ENCODE measurements around the gene GLRA1.

The GLRA1 gene

DNA sequence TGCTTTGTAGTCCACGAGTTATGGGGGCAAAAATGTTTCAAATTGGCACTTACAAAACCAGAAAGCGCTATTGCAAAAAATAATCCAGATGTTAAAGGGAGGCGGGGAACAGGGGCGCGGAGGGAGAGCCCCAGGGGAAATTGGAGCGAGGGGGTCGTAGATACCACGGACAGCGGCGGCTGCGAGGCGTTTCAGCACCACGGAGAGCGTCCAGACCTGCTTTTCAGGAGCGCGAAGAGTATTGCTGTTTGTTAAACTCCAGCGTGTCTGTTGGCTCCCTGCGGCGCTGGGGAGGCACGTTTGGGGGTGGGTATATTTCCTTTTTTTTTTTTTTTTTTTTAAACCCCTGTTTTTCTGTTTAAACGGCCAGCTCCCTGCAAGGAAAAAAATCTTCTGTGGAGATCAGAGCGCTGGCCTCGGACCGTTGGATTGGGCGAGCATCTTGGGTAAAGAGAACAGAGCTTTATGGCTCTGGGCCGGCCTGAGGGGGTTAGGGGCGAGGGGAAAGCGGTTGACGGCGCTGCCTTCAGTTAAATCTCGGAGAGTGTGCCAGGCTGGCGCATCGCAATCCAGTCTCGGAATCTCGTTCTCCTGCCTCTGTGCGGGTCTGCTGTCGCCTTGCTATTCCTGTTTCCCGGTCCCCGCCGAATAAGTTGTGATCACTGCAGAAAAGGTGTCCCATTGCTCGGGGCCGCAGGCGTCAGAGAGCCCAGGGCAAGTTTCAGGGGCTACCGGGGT, at the start of gene GLRA1:
TSS of gene GLRA1 (minus strand) at position 288 of the 738 bp plus-strand sequence. CDS start 302 bp downstream, outside the sequence.
- DNase-seq: no peak
- peak within 1 kb of the TSS; percentile 36 for H3K4me3 ChIP-seq (ENCODE audit: low read depth, low read length)
- peaks cover 1% of the 10 kb centered on the region for H3K9me3 ChIP-seq (ENCODE audit: severe bottlenecking)
- TF ChIP-seq, protein P1, sequence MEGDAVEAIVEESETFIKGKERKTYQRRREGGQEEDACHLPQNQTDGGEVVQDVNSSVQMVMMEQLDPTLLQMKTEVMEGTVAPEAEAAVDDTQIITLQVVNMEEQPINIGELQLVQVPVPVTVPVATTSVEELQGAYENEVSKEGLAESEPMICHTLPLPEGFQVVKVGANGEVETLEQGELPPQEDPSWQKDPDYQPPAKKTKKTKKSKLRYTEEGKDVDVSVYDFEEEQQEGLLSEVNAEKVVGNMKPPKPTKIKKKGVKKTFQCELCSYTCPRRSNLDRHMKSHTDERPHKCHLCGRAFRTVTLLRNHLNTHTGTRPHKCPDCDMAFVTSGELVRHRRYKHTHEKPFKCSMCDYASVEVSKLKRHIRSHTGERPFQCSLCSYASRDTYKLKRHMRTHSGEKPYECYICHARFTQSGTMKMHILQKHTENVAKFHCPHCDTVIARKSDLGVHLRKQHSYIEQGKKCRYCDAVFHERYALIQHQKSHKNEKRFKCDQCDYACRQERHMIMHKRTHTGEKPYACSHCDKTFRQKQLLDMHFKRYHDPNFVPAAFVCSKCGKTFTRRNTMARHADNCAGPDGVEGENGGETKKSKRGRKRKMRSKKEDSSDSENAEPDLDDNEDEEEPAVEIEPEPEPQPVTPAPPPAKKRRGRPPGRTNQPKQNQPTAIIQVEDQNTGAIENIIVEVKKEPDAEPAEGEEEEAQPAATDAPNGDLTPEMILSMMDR (IDR thresholded peaks at IDR 0.05; ENCODE audit: low read depth, low read length): no peak
- no peaks in the 10 kb centered on the region for H3K36me3 ChIP-seq
- peaks cover 7% of the 10 kb centered on the region for H3K27me3 ChIP-seq (ENCODE audit: insufficient read depth, low read depth, severe bottlenecking)
- peak within 1 kb of the TSS; percentile 42 for H3K27ac ChIP-seq

GRCh38 chr5:151970885-151971284, 46.2 kb upstream of the GLRA1 start:
- no peaks in the 10 kb centered on the region for H3K36me3 ChIP-seq
- H3K27ac ChIP-seq: no peak overlapping the region
- TF ChIP-seq, protein P1 (IDR thresholded peaks at IDR 0.05; ENCODE audit: low read depth, low read length): no peak
- no peak overlapping the region for H3K4me3 ChIP-seq (ENCODE audit: low read depth, low read length)
- no peak for DNase-seq
- H3K27me3 ChIP-seq (ENCODE audit: insufficient read depth, low read depth, severe bottlenecking): no peaks in the 10 kb centered on the region
- no peaks in the 10 kb centered on the region for H3K9me3 ChIP-seq (ENCODE audit: severe bottlenecking)

DNA sequence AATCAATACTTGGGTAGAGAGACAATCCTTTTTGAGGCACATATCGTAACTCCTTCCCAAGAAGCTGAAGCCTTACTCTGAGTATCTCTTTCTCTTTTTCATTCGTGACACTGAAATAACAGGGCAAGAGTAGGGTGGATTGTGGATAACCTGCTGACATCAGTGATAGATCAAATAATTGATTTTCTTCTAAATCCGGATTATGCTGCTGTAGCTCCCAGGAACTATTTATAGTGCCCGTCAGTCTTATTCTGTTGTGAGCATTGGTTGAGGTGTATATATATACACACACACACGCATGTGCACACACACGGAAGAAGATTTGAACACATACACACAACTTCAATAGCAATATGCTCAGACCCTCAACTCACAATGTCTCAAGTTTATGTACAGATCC, 43.2 kb upstream of the GLRA1 start:
- TF ChIP-seq, protein P1 (IDR thresholded peaks at IDR 0.05; ENCODE audit: low read depth, low read length): no peak
- Histone ChIP-seq H3K27ac (no peak overlapping the region), H3K27me3 (ENCODE audit: insufficient read depth, low read depth, severe bottlenecking) (no peaks in the 10 kb centered on the region), H3K4me3 (ENCODE audit: low read depth, low read length) (no peak overlapping the region), H3K9me3 (ENCODE audit: severe bottlenecking) (no peaks in the 10 kb centered on the region), H3K36me3 (no peaks in the 10 kb centered on the region)
- no peak for DNase-seq

- Histone ChIP-seq H3K27ac (no peak overlapping the region), H3K27me3 (ENCODE audit: insufficient read depth, low read depth, severe bottlenecking) (no peaks in the 10 kb centered on the region), H3K36me3 (no peaks in the 10 kb centered on the region), H3K4me3 (ENCODE audit: low read depth, low read length) (no peak overlapping the region), H3K9me3 (ENCODE audit: severe bottlenecking) (no peaks in the 10 kb centered on the region)
- no peak for DNase-seq
- TF ChIP-seq, protein P1 (IDR thresholded peaks at IDR 0.05; ENCODE audit: low read depth, low read length): no peak
Measured at GRCh38 chr5:151966046-151966445, 41.4 kb upstream of the GLRA1 start.

- no peak for DNase-seq
- TF ChIP-seq, protein P1 (IDR thresholded peaks at IDR 0.05; ENCODE audit: low read depth, low read length): no peak
- Histone ChIP-seq H3K27me3 (ENCODE audit: insufficient read depth, low read depth, severe bottlenecking) (no peaks in the 10 kb centered on the region), H3K36me3 (no peaks in the 10 kb centered on the region), H3K4me3 (ENCODE audit: low read depth, low read length) (no peak overlapping the region), H3K27ac (no peak overlapping the region), H3K9me3 (ENCODE audit: severe bottlenecking) (no peaks in the 10 kb centered on the region)
Measured at GRCh38 chr5:151964471-151964870, 39.8 kb upstream of the GLRA1 start.

- Histone ChIP-seq H3K27me3 (ENCODE audit: insufficient read depth, low read depth, severe bottlenecking) (no peaks in the 10 kb centered on the region), H3K9me3 (ENCODE audit: severe bottlenecking) (no peaks in the 10 kb centered on the region), H3K27ac (no peak overlapping the region), H3K4me3 (ENCODE audit: low read depth, low read length) (no peak overlapping the region), H3K36me3 (no peaks in the 10 kb centered on the region)
- TF ChIP-seq, protein P1 (IDR thresholded peaks at IDR 0.05; ENCODE audit: low read depth, low read length): no peak
- no peak for DNase-seq
Measured at GRCh38 chr5:151961557-151961956, 36.9 kb upstream of the GLRA1 start.

Data from WERI-Rb-1 (cell line).